ENCODE measurements around the gene HDAC9. TPM values are rescaled to one million over a fixed set of nuclear protein-coding genes. Genes with fewer than 3 reads are reported as not detected.

HDAC9 gene
- polyA plus RNA-seq, 2 of the 4 experiments (the other 2 are of a cell fraction): 0.05 to 0.26 TPM

DNA sequence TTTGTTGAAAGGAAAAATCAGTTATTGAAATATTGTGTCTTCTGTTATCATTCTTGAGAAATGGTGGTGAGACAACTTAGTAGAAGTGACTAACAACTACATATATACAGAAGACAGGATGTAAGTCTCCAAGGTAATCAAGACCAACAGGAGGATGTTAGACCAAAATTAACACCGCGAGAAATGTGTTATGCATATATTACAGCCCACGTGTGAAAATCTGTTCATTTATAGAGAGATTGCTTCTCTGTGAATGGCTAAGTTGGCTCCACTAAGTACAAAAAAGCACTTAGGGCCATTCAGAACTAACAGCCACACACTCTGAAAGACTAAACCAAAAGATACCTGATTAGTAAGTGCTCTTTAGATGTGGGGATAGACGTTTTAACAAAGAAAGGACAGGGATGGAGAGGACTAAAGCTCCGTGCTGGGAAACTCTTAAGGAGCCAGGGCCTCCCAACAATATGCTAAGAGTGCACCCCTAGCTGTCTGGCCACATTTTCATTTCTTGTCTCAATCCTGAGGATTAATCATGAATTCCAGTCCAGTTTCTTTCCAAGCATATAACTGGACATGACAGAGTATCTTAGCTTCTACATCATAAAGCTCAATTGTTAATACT lies 26.5 kb downstream of the HDAC9 start:
- no peak overlapping the region for H3K4me3 ChIP-seq
- no peak for DNase-seq (ENCODE audit: low read depth in 1 of 2, low spot score in 1 of 2)
- ChIA-PET CTCF (interaction anchor here (1.3 kb wide), 1 partner anchor 14 kb away, joined by 3 read pairs; no protein-coding TSS in a partner anchor), POLR2A (no interaction called here)
- TF ChIP-seq RARB (CRISPR knock-in tag; IDR thresholded peaks at IDR 0.05): no peak
- TF ChIP-seq, protein P1, sequence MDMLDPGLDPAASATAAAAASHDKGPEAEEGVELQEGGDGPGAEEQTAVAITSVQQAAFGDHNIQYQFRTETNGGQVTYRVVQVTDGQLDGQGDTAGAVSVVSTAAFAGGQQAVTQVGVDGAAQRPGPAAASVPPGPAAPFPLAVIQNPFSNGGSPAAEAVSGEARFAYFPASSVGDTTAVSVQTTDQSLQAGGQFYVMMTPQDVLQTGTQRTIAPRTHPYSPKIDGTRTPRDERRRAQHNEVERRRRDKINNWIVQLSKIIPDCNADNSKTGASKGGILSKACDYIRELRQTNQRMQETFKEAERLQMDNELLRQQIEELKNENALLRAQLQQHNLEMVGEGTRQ (IDR thresholded peaks at IDR 0.05): no peak
- whole genome bisulfite sequencing (ENCODE audit: missing lambda C conversion rate): 59% methylated on average over 5 of the region's 5 CpGs
- no peak overlapping the region for H3K27ac ChIP-seq
- no peak overlapping the region for H3K4me2 ChIP-seq
- H3K9me3 ChIP-seq: no peaks in the 10 kb centered on the region
- no peaks in the 10 kb centered on the region for H3K4me1 ChIP-seq
- ATAC-seq: no peak
- FAIRE-seq: no peak

DNA sequence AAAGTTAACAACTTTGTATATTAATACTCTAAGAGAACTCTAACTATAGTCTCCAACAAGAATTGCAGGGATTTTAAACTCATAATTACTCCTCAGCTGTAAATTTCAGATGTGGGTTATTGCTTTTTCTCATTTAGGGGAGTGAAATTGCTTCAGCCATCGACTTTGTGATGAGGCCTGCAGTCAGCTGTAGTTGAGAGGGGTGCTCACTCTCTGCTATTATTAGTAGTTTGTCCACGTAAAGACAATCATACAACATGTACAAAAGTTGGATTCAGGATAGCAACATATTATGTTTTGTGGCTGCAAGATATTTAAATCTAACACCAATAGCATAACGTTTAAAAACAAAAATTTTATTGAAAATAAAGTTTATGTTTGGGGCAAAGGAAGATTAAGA lies 28.7 kb downstream of the HDAC9 start:
- Histone ChIP-seq H3K9me3 (no peaks in the 10 kb centered on the region), H3K4me1 (no peaks in the 10 kb centered on the region), H3K4me2 (no peak overlapping the region), H3K27ac (no peak overlapping the region), H3K4me3 (no peak overlapping the region)
- ChIA-PET POLR2A (no interaction called here), CTCF (no interaction called here)
- FAIRE-seq (no peak), ATAC-seq (no peak), DNase-seq (ENCODE audit: low read depth in 1 of 2, low spot score in 1 of 2) (no peak)
- TF ChIP-seq MAFK (IDR thresholded peaks at IDR 0.05; ENCODE audit: partially characterized antibody): no peak
- TF ChIP-seq ZSCAN20 (CRISPR knock-in tag; IDR thresholded peaks at IDR 0.05): no peak
- no peak for TF ChIP-seq FOSB (CRISPR knock-in tag; IDR thresholded peaks at IDR 0.05)
- no peak for TF ChIP-seq NR3C1 (IDR thresholded peaks at IDR 0.05)
- TF ChIP-seq EP300 (IDR thresholded peaks at IDR 0.05): no peak
- TF ChIP-seq, protein P2, sequence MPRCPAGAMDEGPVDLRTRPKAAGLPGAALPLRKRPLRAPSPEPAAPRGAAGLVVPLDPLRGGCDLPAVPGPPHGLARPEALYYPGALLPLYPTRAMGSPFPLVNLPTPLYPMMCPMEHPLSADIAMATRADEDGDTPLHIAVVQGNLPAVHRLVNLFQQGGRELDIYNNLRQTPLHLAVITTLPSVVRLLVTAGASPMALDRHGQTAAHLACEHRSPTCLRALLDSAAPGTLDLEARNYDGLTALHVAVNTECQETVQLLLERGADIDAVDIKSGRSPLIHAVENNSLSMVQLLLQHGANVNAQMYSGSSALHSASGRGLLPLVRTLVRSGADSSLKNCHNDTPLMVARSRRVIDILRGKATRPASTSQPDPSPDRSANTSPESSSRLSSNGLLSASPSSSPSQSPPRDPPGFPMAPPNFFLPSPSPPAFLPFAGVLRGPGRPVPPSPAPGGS (IDR thresholded peaks at IDR 0.05): no peak
- no peak for TF ChIP-seq FOSL2 (IDR thresholded peaks at IDR 0.05)
- no peak for TF ChIP-seq FOSL2 (CRISPR knock-in tag; IDR thresholded peaks at IDR 0.05)
- no peak for TF ChIP-seq HOXB13 (CRISPR knock-in tag; IDR thresholded peaks at IDR 0.05; ENCODE audit: low read depth)
- TF ChIP-seq RAD21 (conservative IDR thresholded peaks at IDR 0.05 in 1 of 2, IDR thresholded peaks at IDR 0.05 in 1 of 2): no peak
- no peak for TF ChIP-seq TFCP2L1 (CRISPR knock-in tag; IDR thresholded peaks at IDR 0.05)
- TF ChIP-seq RARB (CRISPR knock-in tag; IDR thresholded peaks at IDR 0.05): no peak
- no peak for TF ChIP-seq HOXA7 (CRISPR knock-in tag; IDR thresholded peaks at IDR 0.05)
- TF ChIP-seq, protein P1 (IDR thresholded peaks at IDR 0.05): no peak
- TF ChIP-seq, protein P3, sequence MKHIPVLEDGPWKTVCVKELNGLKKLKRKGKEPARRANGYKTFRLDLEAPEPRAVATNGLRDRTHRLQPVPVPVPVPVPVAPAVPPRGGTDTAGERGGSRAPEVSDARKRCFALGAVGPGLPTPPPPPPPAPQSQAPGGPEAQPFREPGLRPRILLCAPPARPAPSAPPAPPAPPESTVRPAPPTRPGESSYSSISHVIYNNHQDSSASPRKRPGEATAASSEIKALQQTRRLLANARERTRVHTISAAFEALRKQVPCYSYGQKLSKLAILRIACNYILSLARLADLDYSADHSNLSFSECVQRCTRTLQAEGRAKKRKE (CRISPR knock-in tag; IDR thresholded peaks at IDR 0.05; ENCODE audit: low read depth): no peak
- TF ChIP-seq HEYL (CRISPR knock-in tag; IDR thresholded peaks at IDR 0.05): no peak
- TF ChIP-seq CEBPB (IDR thresholded peaks at IDR 0.05): no peak
- WGBS (ENCODE audit: missing lambda C conversion rate): 20% methylated on average over 3 of the region's 3 CpGs

DNA sequence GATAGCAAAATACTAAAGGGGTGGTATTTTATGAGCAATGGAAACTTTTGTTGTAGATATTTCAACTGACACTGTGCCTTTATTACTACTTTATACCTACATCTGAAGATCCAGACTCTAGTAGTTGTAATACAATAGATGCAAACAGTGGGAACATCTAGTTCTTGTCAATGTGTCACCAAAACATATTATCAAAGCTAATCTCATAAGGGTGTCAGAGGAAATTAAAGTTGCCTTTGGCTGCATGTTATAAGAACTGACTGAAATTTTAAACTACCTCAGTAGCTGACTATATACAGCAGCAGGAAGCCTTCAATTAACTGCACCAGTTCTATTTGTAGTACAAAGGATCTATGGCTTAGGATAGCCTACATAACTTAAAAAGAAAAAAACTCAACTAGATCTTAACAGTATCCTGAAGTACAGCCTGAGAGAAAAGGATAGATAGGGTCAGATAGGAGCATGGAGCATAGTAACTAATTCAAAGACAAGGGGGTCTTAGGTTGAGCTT lies 30.9 kb downstream of the HDAC9 start:
- Histone ChIP-seq H3K4me2 (no peak overlapping the region), H3K27ac (no peak overlapping the region), H3K4me3 (no peak overlapping the region), H3K9me3 (no peaks in the 10 kb centered on the region), H3K4me1 (no peaks in the 10 kb centered on the region)
- ATAC-seq (no peak), DNase-seq (ENCODE audit: low read depth in 1 of 2, low spot score in 1 of 2) (no peak), FAIRE-seq (no peak)
- ChIA-PET POLR2A (no interaction called here), CTCF (no interaction called here)
- TF ChIP-seq EHMT2 (IDR thresholded peaks at IDR 0.05; ENCODE audit: low read depth): no peak
- no peak for TF ChIP-seq SREBF2 (IDR thresholded peaks at IDR 0.05)
- TF ChIP-seq RARB (CRISPR knock-in tag; IDR thresholded peaks at IDR 0.05): no peak
- no peak for TF ChIP-seq POLR2A (IDR thresholded peaks at IDR 0.05; ENCODE audit: low read length)
- no peak for TF ChIP-seq MYC (IDR thresholded peaks at IDR 0.05; ENCODE audit: borderline replicate concordance, low read length)
- TF ChIP-seq BHLHE40 (IDR thresholded peaks at IDR 0.05; ENCODE audit: low read depth, low read length): no peak
- TF ChIP-seq, protein P4, sequence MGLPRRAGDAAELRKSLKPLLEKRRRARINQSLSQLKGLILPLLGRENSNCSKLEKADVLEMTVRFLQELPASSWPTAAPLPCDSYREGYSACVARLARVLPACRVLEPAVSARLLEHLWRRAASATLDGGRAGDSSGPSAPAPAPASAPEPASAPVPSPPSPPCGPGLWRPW (IDR thresholded peaks at IDR 0.05): no peak
- TF ChIP-seq, protein P5, sequence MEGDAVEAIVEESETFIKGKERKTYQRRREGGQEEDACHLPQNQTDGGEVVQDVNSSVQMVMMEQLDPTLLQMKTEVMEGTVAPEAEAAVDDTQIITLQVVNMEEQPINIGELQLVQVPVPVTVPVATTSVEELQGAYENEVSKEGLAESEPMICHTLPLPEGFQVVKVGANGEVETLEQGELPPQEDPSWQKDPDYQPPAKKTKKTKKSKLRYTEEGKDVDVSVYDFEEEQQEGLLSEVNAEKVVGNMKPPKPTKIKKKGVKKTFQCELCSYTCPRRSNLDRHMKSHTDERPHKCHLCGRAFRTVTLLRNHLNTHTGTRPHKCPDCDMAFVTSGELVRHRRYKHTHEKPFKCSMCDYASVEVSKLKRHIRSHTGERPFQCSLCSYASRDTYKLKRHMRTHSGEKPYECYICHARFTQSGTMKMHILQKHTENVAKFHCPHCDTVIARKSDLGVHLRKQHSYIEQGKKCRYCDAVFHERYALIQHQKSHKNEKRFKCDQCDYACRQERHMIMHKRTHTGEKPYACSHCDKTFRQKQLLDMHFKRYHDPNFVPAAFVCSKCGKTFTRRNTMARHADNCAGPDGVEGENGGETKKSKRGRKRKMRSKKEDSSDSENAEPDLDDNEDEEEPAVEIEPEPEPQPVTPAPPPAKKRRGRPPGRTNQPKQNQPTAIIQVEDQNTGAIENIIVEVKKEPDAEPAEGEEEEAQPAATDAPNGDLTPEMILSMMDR (IDR thresholded peaks at IDR 0.05): no peak
- TF ChIP-seq TP53 (CRISPR knock-in tag; IDR thresholded peaks at IDR 0.05): no peak
- TF ChIP-seq, protein P6, sequence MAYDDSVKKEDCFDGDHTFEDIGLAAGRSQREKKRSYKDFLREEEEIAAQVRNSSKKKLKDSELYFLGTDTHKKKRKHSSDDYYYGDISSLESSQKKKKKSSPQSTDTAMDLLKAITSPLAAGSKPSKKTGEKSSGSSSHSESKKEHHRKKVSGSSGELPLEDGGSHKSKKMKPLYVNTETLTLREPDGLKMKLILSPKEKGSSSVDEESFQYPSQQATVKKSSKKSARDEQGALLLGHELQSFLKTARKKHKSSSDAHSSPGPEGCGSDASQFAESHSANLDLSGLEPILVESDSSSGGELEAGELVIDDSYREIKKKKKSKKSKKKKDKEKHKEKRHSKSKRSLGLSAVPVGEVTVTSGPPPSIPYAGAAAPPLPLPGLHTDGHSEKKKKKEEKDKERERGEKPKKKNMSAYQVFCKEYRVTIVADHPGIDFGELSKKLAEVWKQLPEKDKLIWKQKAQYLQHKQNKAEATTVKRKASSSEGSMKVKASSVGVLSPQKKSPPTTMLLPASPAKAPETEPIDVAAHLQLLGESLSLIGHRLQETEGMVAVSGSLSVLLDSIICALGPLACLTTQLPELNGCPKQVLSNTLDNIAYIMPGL (CRISPR knock-in tag; IDR thresholded peaks at IDR 0.05; ENCODE audit: borderline replicate concordance): no peak
- TF ChIP-seq, protein P7, sequence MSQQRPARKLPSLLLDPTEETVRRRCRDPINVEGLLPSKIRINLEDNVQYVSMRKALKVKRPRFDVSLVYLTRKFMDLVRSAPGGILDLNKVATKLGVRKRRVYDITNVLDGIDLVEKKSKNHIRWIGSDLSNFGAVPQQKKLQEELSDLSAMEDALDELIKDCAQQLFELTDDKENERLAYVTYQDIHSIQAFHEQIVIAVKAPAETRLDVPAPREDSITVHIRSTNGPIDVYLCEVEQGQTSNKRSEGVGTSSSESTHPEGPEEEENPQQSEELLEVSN (IDR thresholded peaks at IDR 0.05; ENCODE audit: borderline replicate concordance, low read depth): no peak
